Mesendoderm (in vitro differentiated cells): ENCODE data around the gene MCU.

ENCODE experiments used
- DNase-seq: peaks from one replicate; pipeline ENCODE4 v3.0.0; 2013
- H2AK5ac ChIP-seq: 2 replicates; pipeline ENCODE4 v1.6.1; 2013; ENCODE audit warnings: low read length, inconsistent platforms
- H2BK120ac ChIP-seq: 2 replicates; pipeline ENCODE4 v1.6.1; 2013; ENCODE audit warnings: low read depth, mild to moderate bottlenecking, low read length, moderate library complexity, mixed read lengths
- H2BK15ac ChIP-seq: replicated peaks from 2 replicates; pipeline ENCODE4 v1.6.1; 2013; ENCODE audit warnings: low read depth, mild to moderate bottlenecking, moderate library complexity
- H2BK5ac ChIP-seq: 2 replicates; pipeline ENCODE4 v1.6.1; 2013; ENCODE audit warnings: low read length, inconsistent platforms
- H3K18ac ChIP-seq: 2 replicates; pipeline ENCODE4 v1.6.1; 2013; ENCODE audit warnings: mild to moderate bottlenecking, low read length, mixed read lengths
- H3K23ac ChIP-seq: one replicate; pipeline ENCODE4 v1.6.1; 2013; ENCODE audit warnings: low read length
- H3K27ac ChIP-seq: 2 replicates; pipeline ENCODE4 v1.5.1; 2013; ENCODE audit warnings: low read depth, mild to moderate bottlenecking, inconsistent platforms, low read length, moderate library complexity
- H3K27me3 ChIP-seq: 2 replicates; pipeline ENCODE4 v1.6.1; 2013; ENCODE audit warnings: low read length, control low read depth, mild to moderate bottlenecking, inconsistent platforms; ENCODE audit not compliant: insufficient read depth, poor library complexity
- H3K36me3 ChIP-seq: 2 replicates; pipeline ENCODE4 v1.6.1; 2013; ENCODE audit warnings: low read length, inconsistent platforms; ENCODE audit not compliant: control insufficient read depth, insufficient read depth
- H3K4ac ChIP-seq: one replicate; pipeline ENCODE4 v1.6.1; 2013; ENCODE audit warnings: low read depth, mild to moderate bottlenecking, low read length, moderate library complexity
- H3K4me1 ChIP-seq: 2 replicates; pipeline ENCODE4 v1.6.1; 2013; ENCODE audit warnings: low read depth, low read length, inconsistent platforms; ENCODE audit not compliant: control insufficient read depth
- H3K4me2 ChIP-seq: 2 replicates; pipeline ENCODE4 v1.6.1; 2013; ENCODE audit warnings: low read length
- H3K4me3 ChIP-seq: 2 replicates; pipeline ENCODE4 v1.5.1; 2013; ENCODE audit warnings: mild to moderate bottlenecking, low read length
- H3K56ac ChIP-seq: one replicate; pipeline ENCODE4 v1.6.1; 2013; ENCODE audit warnings: low read length
- H3K79me1 ChIP-seq: 2 replicates; pipeline ENCODE4 v1.6.1; 2013; ENCODE audit warnings: low read length, inconsistent platforms
- H3K79me2 ChIP-seq: 2 replicates; pipeline ENCODE4 v1.6.1; 2013; ENCODE audit warnings: mild to moderate bottlenecking, low read length; ENCODE audit not compliant: control insufficient read depth, insufficient read depth
- H3K9ac ChIP-seq: 2 replicates; pipeline ENCODE4 v1.6.1; 2013; ENCODE audit warnings: low read length, inconsistent platforms
- H4K5ac ChIP-seq: one replicate; pipeline ENCODE4 v1.6.1; 2013; ENCODE audit warnings: low read length
- H4K8ac ChIP-seq: one replicate; pipeline ENCODE4 v1.6.1; 2013; ENCODE audit warnings: low read depth, mild to moderate bottlenecking, control low read depth, low read length, moderate library complexity
- WGBS: extraction: QIAGEN DNeasy Blood & Tissue Kit; methylation state at CpG from one replicate; pipeline ENCODE4 v1.1.7; 2013; ENCODE audit warnings: low lambda C conversion rate, missing lambda C conversion rate; ENCODE audit not compliant: insufficient coverage; ENCODE audit errors: extremely low coverage; 5-methylcytosine and 5-hydroxymethylcytosine counted together

The MCU gene

DNA sequence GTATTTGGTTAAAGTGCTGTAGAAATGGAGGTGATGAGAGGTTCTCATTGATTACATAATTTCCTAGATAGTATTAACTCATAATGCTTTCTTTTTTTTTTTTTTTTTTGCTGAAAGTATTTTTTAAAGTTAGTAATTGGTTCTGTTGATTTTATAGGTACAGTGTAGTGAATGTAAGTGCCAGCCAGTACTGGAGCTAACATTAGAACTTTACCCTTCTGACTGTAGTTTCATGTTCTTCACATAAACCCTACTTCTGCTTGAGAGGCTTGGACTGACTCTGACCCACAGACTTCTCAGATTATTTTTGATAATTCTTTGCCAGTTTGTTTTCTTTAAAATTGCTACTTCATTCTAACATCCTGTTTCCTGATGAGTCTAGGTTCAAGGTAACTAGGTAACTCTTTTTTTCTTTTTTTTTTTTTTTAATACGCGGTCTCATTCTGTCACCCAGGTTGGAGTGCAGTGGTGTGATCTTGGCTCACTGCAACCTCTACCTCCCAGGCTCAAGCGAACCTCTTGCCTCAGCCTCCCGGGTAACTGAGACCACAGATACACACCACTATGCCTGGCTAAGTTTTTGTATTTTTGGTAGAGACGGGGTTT is 109.4 kb downstream of the MCU start:
- Histone ChIP-seq H4K8ac (no peak overlapping the region), H3K79me2 (no peaks in the 10 kb centered on the region), H2AK5ac (no peak overlapping the region), H3K36me3 (no peaks in the 10 kb centered on the region), H3K4me3 (no peak overlapping the region), H3K23ac (no peak overlapping the region), H2BK120ac (peak overlapping the region; percentile 51), H3K27me3 (no peaks in the 10 kb centered on the region), H2BK5ac (no peak overlapping the region), H3K4me1 (peaks cover 4% of the 10 kb centered on the region), H4K5ac (no peak overlapping the region), H3K18ac (peak overlapping the region; percentile 22), H3K79me1 (no peaks in the 10 kb centered on the region), H3K9ac (no peak overlapping the region), H3K56ac (no peak overlapping the region), H3K27ac (no peak overlapping the region), H3K4ac (peak overlapping the region; percentile 24), H3K4me2 (no peak overlapping the region), H2BK15ac (no peak overlapping the region)
- no peak for DNase-seq
- WGBS, result no CpG with 5 or more reads among the region's 5 CpGs

DNA sequence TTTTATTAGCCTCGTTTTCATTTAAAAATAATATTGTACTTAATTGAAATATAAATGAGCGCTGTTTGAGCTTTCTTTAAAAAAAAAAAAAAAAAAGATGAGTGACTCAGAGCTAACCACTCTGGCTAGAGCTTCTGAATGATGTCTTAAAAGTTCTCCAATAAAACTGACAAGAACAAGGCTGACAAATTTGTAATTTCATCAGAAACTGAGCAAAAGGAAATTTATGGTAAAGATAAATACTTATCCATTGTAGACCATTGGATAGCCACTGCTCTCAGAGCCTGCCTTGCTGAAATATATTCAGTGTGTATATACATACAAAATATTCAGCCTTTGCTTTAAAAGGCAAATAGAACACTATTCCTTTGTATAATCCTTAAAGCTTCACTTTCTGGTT is 110.4 kb downstream of the MCU start:
- H3K18ac ChIP-seq, result no peak overlapping the region
- H3K79me2 ChIP-seq, result no peaks in the 10 kb centered on the region
- H3K4ac ChIP-seq, result no peak overlapping the region
- no peaks in the 10 kb centered on the region for H3K27me3 ChIP-seq
- peaks cover 4% of the 10 kb centered on the region for H3K4me1 ChIP-seq
- H3K23ac ChIP-seq, result no peak overlapping the region
- H3K36me3 ChIP-seq, result no peaks in the 10 kb centered on the region
- WGBS, result no CpG with 5 or more reads among the region's 2 CpGs
- no peak overlapping the region for H3K56ac ChIP-seq
- no peak overlapping the region for H2BK15ac ChIP-seq
- H4K8ac ChIP-seq, result no peak overlapping the region
- H3K9ac ChIP-seq, result no peak overlapping the region
- H3K27ac ChIP-seq, result no peak overlapping the region
- no peak overlapping the region for H2BK5ac ChIP-seq
- no peaks in the 10 kb centered on the region for H3K79me1 ChIP-seq
- H4K5ac ChIP-seq, result no peak overlapping the region
- no peak overlapping the region for H2BK120ac ChIP-seq
- DNase-seq, result no peak
- no peak overlapping the region for H3K4me3 ChIP-seq
- H2AK5ac ChIP-seq, result no peak overlapping the region
- no peak overlapping the region for H3K4me2 ChIP-seq

DNA sequence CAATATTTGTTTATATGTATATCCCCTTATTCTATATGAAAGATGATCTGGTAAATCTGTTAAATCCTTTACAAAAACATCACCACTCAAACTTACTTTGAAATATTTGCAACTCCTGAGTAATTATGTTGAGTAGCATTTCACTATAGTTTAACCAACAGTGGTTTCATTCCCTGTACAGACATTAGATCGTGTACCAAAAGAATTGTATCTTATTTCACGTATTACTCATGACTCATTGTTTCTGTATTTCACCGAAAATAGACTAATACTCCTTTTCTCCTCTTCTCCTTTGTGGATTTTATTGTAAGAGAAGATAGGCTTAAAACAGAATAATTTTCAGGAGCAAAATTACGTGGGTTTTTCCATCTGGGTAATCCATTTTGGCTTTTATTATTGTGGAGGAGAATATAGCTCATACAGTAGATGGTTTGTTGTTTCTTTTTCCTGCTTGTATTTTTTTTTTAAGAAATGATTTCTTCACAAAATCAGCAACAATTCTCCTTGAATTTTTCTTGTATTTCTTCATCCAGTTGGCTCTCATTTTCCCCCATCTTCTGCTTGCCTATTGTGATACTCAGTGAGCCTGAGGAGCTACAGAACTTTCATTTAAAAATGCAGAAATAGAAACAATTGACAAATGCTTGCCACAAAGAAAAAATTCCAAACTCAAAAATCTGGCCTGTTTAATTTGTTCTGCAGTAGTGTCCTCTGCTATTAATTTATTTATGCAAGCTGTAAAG is 111.0 kb downstream of the MCU start:
- Histone ChIP-seq H3K79me1 (no peaks in the 10 kb centered on the region), H3K4ac (no peak overlapping the region), H2BK5ac (no peak overlapping the region), H3K18ac (no peak overlapping the region), H4K5ac (no peak overlapping the region), H3K36me3 (no peaks in the 10 kb centered on the region), H3K9ac (no peak overlapping the region), H2AK5ac (no peak overlapping the region), H3K4me3 (no peak overlapping the region), H3K79me2 (no peaks in the 10 kb centered on the region), H3K23ac (no peak overlapping the region), H3K27ac (no peak overlapping the region), H3K4me2 (no peak overlapping the region), H3K56ac (no peak overlapping the region), H2BK120ac (no peak overlapping the region), H2BK15ac (no peak overlapping the region), H4K8ac (no peak overlapping the region), H3K27me3 (no peaks in the 10 kb centered on the region), H3K4me1 (peaks cover 4% of the 10 kb centered on the region)
- no CpG with 5 or more reads among the region's 4 CpGs for WGBS
- no peak for DNase-seq

DNA sequence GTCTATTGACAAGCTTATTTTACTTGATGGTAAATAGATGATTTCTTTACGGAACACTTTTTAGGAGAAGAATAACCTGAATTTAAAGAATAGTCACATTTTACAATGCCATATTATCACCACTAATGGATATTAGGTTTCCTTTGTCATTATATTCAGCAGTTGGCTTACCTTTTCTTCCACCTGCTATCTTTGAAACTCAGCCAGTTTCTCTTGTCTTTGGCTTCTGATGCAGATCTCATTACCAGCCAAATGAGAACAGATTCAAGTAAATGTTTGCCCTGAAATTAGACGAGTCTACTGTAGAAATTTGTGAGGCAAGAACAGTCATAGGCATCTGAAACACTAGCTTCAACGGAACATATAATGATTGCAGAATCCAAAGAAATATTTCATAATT is 116.1 kb downstream of the MCU start:
- no peak overlapping the region for H2BK5ac ChIP-seq
- no peak overlapping the region for H2BK120ac ChIP-seq
- H3K79me2 ChIP-seq, result peaks cover 2% of the 10 kb centered on the region
- H3K4ac ChIP-seq, result no peak overlapping the region
- no peak overlapping the region for H3K23ac ChIP-seq
- no CpG with 5 or more reads among the region's 3 CpGs for WGBS
- no peak overlapping the region for H3K18ac ChIP-seq
- no peak overlapping the region for H2AK5ac ChIP-seq
- H3K56ac ChIP-seq, result no peak overlapping the region
- DNase-seq, result no peak
- no peak overlapping the region for H4K5ac ChIP-seq
- no peak overlapping the region for H3K9ac ChIP-seq
- H4K8ac ChIP-seq, result no peak overlapping the region
- H2BK15ac ChIP-seq, result no peak overlapping the region
- H3K27me3 ChIP-seq, result no peaks in the 10 kb centered on the region
- no peaks in the 10 kb centered on the region for H3K4me1 ChIP-seq
- no peaks in the 10 kb centered on the region for H3K36me3 ChIP-seq
- no peak overlapping the region for H3K4me3 ChIP-seq
- H3K4me2 ChIP-seq, result no peak overlapping the region
- peaks cover 5% of the 10 kb centered on the region for H3K79me1 ChIP-seq
- no peak overlapping the region for H3K27ac ChIP-seq

DNA sequence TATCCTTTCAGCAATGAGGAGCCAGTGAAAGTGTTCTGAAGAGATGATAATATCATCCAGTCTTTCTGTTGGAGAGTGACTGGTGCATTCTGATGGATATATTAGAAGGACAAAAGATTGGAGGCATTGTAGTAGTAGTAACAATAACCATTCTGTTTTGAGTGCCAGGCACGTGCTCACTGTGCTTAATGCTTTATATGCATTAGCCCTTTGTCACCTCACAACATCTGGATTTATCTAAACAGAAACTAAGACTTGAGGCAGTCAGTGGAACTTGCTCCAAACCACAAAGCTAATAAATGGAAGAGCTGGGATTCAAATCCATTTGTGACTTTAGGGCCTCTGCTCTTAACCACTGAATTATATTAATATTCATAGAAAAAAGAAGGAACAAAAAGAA is 117.1 kb downstream of the MCU start:
- no peak overlapping the region for H3K4me3 ChIP-seq
- no peak overlapping the region for H3K56ac ChIP-seq
- no CpG with 5 or more reads among the region's 1 CpG for WGBS
- no peak overlapping the region for H4K8ac ChIP-seq
- DNase-seq, result no peak
- no peak overlapping the region for H3K9ac ChIP-seq
- no peaks in the 10 kb centered on the region for H3K4me1 ChIP-seq
- peaks cover 2% of the 10 kb centered on the region for H3K79me2 ChIP-seq
- no peak overlapping the region for H2BK15ac ChIP-seq
- H3K4me2 ChIP-seq, result no peak overlapping the region
- no peak overlapping the region for H2BK5ac ChIP-seq
- H2BK120ac ChIP-seq, result no peak overlapping the region
- H3K23ac ChIP-seq, result no peak overlapping the region
- no peaks in the 10 kb centered on the region for H3K27me3 ChIP-seq
- H3K79me1 ChIP-seq, result peaks cover 5% of the 10 kb centered on the region
- H3K36me3 ChIP-seq, result no peaks in the 10 kb centered on the region
- no peak overlapping the region for H4K5ac ChIP-seq
- no peak overlapping the region for H3K18ac ChIP-seq
- no peak overlapping the region for H2AK5ac ChIP-seq
- no peak overlapping the region for H3K4ac ChIP-seq
- no peak overlapping the region for H3K27ac ChIP-seq

DNA sequence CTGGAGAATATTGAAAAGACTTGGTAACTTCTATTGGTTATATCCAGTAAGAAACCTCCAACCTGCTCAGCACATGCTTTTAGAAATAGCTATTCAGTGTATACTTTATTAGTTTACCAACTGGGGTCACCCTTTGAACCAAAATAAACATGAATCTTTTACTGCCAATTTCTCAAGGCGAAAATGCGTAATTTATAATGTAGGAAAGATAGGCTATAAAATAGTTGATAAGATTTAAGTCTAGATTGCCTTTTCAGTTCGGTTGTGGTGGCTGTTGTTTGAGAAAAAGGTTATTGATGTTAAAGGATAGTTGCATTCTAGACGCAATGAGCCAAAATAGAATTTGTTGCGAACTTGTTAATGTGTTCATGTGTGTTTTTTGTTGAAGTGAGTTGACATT is 119.0 kb downstream of the MCU start:
- Histone ChIP-seq H4K8ac (no peak overlapping the region), H2BK120ac (no peak overlapping the region), H3K56ac (no peak overlapping the region), H3K4me3 (no peak overlapping the region), H2BK5ac (no peak overlapping the region), H3K27me3 (no peaks in the 10 kb centered on the region), H3K79me2 (peaks cover 2% of the 10 kb centered on the region), H3K4ac (no peak overlapping the region), H3K23ac (no peak overlapping the region), H3K27ac (no peak overlapping the region), H3K36me3 (no peaks in the 10 kb centered on the region), H3K79me1 (peaks cover 5% of the 10 kb centered on the region), H2AK5ac (no peak overlapping the region), H3K4me2 (no peak overlapping the region), H2BK15ac (no peak overlapping the region), H3K9ac (no peak overlapping the region), H4K5ac (no peak overlapping the region), H3K4me1 (no peaks in the 10 kb centered on the region), H3K18ac (no peak overlapping the region)
- 100% methylated on average over 2 of the region's 5 CpGs for WGBS
- no peak for DNase-seq
